Stimulated activated CD4-positive, alpha-beta T cell treated with anti-CD3 and anti-CD28 coated beads, Interleukin-2, amount 100 ng/mL, for 48 hours (primary cell): Measurements from ENCODE around the gene DNAH1.

ENCODE experiments used
- DNase-seq, 2 donors: peaks; one replicate each; pipeline ENCODE4 v3.0.0-alpha.2; 2020

Gene DNAH1

DNA sequence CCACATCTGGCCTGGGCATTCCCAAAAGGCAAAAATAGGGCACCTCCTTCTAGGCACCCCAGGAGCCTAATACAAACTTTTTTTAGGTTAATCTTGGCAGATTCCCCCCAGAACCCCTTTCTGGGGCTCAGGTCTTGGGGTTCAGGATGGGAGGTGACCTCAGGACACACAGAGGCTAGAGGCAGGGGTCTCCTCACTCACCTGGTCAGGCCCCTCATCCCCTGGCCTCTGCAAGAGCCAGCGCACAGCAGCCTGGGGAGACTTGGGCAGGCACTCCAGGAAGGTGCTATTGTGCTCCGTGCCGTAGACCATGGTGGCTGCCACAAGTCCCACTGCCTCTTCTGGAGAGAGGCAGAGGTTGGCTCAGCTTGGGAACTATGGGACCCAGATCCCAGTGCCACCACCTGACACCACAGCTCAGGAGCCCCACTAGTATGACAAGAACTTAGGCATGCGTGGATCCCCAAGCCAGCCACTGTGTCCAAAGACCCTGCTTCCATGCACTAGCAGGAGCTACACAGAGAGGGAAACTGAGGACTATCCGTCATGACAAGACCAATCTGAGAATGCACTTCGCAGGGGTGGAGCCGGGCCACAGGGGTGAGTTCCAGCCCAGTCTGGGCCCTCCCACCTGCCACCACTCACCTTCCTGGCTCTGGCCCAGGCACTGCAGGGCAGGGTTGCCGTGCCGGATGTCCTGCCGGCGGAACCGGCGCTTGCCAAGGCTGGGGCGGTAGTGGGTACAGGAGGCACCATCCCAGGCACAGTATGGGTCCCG, 121.4 kb downstream of the DNAH1 start:
- no peak for DNase-seq

DNA sequence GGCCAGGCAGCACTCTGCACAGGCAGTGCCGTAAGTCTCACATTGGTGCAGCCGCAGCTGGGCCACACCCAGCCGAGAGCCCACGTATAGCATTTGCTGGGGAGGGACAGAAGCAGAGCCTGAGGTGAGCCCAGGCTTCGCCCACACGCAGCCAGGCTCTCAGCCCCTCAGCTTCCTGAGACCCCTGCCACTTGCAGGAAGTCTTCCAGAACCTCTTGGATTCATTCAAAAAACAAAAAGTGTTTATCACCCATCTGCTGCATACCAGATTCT, 121.9 kb downstream of the DNAH1 start:
- no peak for DNase-seq

DNA sequence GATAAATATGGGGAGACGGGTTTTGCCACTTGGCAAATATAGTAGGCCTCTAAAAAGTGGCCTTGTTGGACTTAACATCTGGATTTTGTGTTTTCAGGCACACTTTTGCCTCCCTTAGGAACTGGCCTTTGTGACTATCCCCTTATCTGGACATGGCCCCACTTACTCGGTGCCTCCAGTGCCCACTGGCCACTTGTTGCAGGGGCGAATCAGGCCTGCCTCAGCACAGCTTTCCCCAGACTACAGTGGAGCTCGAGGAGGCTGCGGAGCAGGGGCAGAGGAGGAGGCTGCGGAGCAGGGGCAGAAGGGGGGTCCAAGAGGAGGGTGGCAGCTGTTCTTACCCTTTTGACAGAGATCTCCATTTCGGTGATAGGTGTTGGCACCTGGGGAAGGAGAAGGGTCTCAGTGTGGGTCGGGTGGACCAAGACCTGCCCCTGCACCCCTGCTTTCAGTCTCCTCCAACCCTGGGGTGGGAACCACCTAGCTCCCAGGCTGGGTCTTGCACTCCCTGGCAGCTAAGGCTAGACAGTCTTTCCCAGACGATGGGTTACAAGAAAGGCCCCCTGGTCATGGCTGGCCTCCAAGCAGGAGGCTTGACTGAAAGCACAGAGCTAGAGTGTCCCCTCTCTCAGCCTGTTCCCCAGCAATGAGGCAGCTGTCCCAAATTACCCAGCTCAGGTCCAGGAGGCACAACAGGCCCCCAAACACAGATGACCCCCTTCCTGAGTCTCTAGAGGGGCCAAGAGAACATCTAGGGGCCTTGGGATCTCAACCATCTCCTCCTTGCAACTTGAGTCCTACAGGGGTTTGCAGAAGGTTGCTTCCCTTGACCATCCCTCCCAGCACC, 122.7 kb downstream of the DNAH1 start:
- no peak for DNase-seq

DNA sequence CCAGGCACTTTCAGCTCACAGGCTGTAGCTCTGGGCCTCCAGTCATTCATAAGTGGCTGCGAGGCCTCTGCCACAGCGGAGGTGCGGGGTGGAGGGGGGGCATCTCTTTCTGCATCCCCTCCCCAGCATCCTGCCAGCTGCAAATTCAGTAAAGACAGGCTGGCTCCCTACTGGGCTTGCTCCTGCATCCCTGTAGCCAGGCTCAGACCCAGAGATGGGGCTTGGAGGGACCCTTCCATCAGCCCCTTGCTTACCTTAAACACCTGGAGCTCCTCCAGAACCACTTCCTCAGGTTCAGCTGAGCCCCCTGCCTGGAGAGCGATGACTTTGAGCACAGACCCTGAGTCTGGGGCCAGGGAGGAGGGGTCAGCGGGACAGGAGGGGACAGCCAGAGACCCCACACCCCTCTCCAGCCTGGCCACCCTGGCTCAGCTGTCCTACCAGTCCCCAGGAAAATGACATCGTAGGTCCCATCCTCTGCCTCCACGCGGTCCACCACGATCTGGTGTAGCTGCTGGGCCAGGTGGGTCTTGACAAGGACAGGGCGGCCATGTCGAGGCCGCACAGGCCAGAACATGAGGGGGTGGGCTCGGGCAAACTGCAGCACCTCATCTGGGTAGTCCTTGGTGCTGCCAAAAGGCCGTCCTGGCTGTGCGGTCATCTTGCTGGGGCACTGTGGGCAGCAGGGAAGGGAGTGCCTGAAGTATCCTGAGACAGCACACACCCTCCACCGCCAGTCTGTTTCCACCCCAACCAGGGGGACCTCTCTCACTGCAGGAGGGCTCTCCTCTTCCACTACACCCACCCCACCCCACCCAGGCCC, 123.5 kb downstream of the DNAH1 start:
- DNase-seq: no peak

DNA sequence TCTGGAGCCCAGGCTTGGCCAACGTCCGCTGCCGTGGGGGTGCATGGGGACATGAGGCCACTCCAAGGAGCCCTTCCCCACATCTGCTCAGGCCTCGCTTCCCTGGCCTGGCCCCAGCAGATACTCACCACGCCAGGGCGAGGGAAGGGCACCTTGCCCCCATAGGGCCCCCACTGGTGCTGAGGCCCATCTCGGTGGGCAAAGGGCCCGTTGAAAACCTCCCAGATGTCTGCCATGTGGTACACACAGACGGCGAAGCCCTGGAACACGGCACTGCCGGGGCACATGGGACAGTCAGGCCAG, 124.1 kb downstream of the DNAH1 start:
- DNase-seq: no peak

DNA sequence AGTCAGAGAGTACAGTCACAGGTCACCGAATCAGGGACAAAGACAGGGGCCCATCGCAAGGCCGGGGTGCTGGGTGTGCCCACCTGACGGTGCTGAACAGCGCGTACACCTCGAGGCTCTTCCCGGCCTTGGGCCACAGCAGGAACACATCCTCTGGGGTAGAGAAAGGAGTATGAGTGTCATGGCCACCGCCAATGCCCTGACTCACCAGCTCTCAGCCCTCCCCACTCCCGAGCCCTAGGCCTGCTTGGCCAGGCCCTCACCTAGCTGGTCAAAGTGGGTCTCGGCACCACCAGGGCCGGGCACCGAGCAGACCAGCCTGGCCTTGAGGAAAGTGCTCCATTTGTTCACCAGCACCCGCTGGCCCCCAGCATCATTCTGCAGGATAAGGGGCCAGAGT, 124.6 kb downstream of the DNAH1 start:
- DNase-seq: no peak

DNA sequence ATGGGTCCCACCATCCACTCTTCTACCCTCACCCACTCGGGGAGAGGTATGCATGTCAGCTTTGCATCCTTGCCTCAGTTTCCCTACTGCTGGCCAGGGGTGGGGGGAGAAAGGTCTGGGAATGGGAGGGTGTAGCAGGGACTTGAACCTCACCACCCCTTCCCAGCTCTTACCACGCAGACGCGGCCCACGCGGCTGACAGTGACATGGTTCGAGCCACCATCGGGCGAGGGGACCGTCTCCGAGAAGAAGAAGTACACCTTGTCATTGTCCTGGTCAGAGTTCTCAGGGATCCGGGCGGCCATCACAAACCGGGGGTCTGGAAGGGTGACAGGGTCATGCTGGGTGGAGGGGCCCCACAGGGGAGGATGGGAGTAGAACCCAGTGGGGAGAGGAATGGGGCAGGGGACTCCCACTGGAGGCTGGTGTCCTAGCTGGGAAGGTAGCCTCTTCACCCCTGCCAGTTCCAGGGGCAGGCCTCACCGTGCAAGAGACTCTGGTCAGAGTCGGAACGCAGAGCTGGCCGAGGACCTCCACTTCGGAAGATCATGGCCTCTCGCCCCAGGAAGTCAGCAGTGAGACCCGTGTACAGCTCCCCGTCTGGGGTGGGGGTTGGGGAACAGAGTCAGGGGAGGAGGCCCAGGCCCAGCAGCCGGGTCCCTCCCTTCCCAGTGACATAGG, 125.1 kb downstream of the DNAH1 start:
- no peak for DNase-seq

DNA sequence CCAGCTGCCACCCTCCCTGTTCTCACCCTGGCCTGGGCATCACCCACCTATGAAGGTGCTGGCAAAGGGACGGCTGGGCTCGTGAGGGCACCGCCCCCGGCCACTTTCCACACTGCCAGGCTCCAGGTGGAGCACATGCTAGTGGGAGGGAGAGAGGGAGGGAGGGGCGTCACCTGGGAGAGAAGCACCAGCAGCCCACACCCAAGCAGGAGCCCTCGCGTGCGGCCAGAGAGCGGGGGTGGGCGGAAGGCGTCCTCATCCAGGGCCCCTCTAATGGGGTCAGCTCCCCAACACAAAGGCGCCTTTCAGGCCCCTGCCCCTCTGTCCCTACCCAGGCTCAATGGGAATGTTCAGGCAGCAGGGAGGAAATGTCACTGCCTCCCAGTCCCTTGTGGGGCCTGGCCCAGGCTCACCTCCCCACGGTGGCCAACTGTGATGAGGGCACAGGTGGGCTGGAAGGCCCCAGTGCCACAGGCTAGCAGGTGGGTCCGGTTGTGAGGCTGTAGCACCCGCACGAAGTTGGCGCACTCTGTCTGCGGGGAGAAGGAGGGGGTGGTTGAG, 125.7 kb downstream of the DNAH1 start:
- DNase-seq: no peak

DNA sequence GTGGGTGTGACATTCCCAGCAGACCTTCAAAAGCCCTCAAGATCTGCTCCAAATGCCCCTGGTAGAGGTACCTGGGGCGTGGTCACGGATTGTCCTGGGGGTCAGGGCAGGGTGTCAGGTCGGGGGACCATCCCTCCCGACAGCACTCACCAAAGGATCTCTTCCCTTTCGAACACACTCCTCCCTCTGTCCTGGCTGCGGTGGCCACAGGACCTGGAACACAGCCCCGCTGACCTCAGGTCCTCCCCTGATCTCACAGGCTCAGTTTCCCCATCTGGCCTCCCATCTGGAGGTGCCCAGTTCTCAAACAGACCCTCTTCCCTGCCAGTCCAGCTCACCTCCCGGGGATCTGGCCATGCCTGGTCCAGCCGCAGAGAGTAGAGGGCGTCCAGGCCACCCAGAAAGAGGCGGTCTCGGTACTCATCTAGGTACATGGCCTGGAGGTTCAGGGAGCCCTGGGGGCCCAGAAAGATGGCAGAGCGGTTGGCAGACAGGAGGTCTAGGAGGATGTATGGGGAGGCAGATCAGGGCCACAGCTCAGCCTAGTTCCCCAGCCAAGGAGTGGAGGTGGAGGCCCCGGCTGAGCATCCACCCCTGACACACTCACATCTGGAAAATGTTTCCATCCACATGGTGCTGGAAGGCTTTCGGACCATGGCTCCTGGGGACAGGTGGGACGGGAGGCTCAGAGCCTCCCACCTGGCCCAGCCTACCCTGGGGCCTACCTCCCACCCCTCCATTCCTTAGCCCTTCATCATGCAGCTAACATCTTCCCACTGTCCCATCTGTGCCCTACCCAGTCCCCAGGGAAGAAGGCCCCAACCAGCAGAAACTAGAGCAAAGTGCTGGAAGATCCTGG, 126.5 kb downstream of the DNAH1 start:
- no peak for DNase-seq

DNA sequence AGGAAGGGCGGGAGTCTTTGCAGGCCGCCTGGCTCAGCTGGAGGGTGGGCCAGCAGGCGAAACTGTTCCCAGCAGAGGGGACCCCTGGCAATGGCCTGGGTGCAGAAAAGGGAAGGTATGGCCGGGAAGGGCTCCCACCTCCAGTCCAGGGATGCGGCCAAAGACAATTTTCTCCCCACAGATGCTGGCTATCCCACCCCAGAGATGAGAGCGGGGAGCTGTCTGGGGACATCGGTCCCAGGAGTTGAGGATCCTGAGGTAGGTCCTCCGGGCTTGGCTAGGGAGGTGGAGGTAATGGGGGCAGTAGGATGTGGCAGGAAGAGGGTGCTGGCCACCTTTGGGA, 127.1 kb downstream of the DNAH1 start:
- DNase-seq: no peak

DNA sequence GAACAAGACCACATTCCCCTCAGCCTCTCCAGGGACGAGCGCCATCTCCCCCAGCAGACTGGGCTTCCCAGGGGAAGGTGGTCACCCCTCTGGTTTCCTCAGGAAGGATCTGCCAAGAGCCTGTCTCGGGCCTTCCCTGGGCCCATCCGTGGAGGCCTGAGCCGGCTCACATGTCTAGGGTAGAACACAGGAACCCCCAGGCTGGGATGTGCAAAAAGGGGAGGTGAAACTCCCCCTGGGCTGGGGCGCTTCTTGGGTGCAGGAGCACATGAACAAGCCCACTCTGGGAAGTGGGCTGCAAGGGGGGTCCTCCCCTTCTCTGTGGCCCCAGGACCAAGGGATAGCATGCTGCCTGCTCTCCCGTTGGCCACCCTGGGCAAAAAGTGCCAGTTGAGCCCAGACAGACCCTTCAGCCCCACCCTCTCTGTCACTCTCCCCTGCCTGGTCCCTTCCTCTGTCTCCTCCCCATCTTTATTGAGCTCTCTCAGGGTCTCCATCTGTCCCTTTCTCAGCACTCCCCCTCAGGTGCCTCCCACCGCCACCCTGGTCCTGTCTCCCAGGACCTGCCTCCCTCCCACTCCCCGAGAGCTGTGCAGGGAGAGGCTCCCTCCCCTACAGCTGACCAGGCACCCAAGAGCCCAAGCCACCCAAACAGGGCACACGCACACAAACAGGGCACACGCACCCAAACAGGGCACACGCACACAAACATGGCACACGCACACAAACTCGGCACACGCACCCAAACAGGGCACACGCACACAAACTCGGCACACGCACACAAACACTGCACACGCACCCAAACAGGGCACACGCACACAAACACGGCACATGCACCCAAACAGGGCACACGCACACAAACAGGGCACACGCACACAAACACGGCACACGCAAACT, 127.9 kb downstream of the DNAH1 start:
- no peak for DNase-seq

DNA sequence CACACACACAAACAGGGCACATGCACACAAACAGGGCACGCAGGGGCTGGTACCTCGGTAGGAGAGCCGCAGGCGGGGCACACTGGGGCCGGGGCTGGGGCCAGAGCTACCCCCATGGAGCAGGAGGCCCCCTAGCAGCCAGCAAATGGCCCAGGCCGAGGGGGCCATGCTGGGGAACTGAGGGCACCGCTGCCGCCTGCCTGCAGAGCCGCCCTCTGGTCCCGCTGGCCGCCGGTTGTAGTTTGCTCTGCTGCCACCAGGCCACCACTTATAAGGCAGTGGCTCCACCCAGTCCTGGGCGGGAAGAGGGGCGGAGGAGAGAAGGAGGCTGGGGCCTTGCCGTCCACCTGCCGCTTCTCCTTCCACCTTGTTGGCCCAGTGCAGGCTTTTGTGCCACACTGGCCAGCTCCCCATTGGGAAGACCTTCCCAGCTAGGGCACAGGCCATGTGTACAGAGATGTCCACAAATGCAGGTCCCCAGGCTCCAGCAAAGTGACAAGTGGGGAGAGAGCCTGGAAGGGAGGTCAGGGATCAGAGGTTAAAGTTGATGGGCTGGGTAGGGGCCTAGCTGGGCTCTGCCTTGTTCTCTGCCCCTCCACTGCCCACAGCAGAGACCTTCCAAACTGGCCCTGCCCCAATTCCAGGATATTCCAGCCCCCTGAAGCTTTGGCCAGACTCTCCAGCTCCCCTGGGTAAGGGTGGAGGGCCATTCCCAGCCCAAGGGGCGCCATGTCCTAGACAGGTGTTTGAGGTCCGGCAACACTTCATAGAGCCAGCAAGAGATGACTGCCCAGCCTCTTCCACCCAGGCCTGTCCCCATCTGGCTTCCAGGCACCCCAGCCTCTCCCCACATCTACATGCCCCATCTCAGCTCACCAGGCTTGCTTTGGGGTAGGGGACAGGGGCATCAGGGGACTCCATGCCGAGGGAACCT, 129.0 kb downstream of the DNAH1 start, which contains the start of gene SEMA3G:
Gene SEMA3G (minus strand): TSS at position 244 of the 934 bp plus-strand sequence. CDS start 76 bp downstream, at position 168.
- peak; percentile 68 to 73 for DNase-seq

DNA sequence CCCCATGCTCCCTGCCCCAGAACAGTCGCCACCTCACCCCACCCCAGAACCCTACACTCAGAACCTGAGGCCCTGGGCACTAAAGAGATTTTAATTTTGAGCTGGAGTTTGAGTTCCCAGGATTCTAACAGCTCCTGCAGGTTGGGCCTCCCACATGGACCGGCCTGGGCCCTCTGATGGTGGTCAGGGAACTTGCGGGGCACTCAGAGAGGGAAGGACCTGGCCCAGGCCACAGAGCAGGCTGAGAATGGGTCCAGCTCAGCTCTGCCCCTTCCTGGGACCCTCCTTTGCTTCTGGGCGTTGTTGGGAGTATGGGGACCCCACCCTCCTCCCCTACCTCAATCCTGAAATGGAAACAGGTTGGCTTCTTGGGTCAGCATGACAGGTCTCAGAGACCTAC, 129.9 kb downstream of the DNAH1 start:
- DNase-seq: no peak

DNA sequence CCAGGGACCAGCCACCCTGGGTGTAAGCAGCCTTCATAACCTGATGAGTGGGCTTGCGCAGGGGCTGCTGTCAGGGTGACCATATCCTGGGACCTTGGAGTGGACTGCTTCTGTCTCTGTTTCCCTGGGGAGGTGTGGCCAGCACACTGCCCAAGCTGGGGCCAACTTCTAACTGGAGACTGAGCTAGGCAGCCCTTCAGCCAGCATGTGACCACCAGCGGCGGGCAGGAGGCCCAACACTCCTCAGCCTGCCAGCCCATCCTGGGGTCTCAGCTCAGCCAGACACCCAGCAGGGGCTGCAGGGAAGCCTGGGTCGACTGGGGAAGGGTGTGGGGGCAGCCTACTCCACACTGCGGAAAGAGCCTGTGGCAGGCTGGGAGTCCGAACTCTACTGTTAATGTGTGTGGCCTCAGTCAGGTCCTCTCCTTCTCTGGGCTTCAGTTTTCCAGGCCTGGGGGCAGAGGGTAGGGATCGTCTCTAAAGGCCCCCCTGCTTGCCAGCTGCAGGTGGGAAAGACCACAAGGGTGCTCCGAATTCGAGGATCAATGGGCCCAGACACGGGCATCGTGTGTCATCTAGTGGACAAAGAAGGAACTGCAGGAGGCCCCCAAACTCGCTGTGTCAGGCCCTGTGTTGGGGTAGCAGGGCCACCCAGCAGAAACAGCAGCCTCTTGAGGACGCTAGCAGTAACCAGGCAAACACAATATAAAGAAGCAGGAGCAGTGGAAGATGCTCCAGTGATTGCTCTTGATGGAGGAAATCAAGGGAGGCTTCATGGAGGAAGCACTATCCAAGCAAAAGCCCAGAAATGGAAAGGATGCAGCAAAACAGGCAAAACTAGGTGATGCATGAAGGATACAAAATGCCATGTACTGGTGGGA, 130.8 kb downstream of the DNAH1 start:
- peak; percentile 75 to 77 for DNase-seq

DNA sequence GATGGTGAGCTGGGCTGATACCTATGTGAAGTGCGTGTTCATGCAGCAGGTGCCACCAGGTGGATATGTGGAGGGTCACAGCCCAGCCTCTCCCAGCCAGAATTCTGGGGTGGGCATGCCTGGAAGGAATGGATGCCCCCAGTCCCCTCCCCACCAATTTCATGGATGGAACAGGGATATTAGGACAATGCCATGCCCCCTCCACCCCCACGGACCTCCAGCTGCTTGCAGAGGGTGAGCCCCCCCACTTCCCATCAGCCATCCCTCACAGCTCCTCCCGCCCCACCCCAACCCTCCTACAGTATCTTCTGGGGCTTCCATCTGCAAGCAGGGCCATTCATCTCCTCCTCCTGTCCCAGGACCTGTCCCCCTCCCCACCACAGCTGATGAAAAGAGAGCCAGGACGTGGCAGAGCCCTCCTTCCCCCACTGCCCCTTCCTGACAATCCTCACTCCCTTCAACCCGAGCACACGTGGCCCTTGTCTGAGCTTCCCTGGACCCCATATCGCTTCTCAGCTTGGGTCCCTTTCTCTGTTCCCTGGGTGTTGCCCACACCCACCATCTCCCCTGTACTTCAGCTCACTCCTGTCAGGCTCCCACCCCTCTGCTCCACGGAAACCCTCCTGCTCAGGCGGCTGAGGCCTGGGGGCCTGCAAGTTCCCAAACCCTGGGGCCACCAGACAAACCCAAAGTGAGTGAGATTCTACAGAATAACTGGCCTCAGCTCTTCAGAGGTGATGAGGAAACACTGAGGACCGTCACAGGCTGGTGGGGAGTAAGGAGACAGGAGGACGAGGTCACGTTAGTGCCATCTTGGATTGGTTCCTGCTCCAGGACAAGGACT, 131.6 kb downstream of the DNAH1 start:
- no peak for DNase-seq
